Spleen (tissue), 7 donors: Measurements from ENCODE around the gene PPP2R5E.

Experiments
- POLR2A ChIP-seq, 3 donors: fragments of 450-650 bp; IDR thresholded peaks; one replicate each; pipeline ENCODE4 v1.5.1; 2017; ENCODE audit warnings: antibody characterized with exemption in 3 of 3, mild to moderate bottlenecking in 1 of 3
- POLR2AphosphoS5 ChIP-seq, 3 donors: sonication (generic); formaldehyde crosslinking; IDR thresholded peaks; one replicate each; pipeline ENCODE4 v1.5.1; 2017; ENCODE audit warnings: antibody characterized with exemption in 3 of 3
- TF ChIP-seq, protein P1 (sequence below), 11 experiments: fragments of 200-600 bp in 7 of 11; fragments of 450-650 bp in 4 of 11; sonication (generic) in 4 of 11; IDR thresholded peaks in 8 of 11; conservative IDR thresholded peaks in 3 of 11; 1 replicate in 7 of 11; 2 replicates in 4 of 11; pipeline versions ENCODE4 v1.4.0 to v1.8.0; 2016 to 2021; ENCODE audit warnings: antibody characterized with exemption in 11 of 11, inconsistent platforms in 4 of 11, mild to moderate bottlenecking in 1 of 11
- donor health status: DM: no; HTN: no; CAD: no; lungs with moderate emphysema.
- donor health status: DM: no; HTN: no; CAD: no.
- donor health status: DM: no; HTN: no; CAD: no.

DNA sequence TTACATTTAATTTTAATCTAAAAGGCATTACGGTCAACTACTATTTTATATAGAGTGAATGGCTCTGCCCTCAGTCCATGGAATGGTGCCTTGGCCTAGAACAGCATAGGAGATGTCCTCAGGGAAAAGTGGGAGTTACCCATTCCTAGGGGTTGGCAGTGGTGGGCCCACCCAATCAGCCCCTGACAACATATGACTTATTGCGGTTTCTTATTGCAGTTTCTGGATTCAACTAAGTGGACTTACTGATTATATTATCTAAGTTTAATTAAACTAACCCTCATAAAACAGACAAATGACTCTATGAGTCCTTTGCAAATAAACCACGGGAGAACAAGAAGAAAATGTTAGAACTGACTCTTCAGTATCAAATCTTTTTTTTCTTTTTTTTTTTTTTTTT is 2.3 kb upstream of the PPP2R5E start:
- TF ChIP-seq, protein P1, sequence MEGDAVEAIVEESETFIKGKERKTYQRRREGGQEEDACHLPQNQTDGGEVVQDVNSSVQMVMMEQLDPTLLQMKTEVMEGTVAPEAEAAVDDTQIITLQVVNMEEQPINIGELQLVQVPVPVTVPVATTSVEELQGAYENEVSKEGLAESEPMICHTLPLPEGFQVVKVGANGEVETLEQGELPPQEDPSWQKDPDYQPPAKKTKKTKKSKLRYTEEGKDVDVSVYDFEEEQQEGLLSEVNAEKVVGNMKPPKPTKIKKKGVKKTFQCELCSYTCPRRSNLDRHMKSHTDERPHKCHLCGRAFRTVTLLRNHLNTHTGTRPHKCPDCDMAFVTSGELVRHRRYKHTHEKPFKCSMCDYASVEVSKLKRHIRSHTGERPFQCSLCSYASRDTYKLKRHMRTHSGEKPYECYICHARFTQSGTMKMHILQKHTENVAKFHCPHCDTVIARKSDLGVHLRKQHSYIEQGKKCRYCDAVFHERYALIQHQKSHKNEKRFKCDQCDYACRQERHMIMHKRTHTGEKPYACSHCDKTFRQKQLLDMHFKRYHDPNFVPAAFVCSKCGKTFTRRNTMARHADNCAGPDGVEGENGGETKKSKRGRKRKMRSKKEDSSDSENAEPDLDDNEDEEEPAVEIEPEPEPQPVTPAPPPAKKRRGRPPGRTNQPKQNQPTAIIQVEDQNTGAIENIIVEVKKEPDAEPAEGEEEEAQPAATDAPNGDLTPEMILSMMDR (IDR thresholded peaks at IDR 0.05 in 8 of 11, conservative IDR thresholded peaks at IDR 0.05 in 3 of 11) = no peak
- TF ChIP-seq POLR2AphosphoS5 (IDR thresholded peaks at IDR 0.05) (no peak), POLR2A (IDR thresholded peaks at IDR 0.05) (no peak)
